Measurements from ENCODE around the gene S100A7.

DNA sequence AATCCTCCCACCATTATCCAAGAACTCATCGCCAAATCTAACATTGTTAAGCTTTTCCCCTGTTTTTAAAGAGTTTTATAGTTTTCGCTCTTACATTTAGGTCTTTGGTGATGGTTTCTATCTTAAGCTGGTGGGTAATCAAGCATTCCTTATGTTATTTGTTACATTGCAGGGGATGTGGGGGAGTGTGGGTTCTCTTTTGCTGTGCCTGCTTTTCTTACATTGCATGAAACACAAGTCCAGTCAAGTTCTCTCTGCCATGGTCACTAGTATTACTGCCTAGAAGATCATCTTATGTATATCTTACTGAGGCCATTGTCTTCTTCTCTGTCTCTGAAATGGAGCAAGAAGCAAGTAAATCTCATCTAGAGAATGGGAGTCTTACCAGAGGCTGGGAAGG lies 27.3 kb upstream of the S100A7 start:
- TF ChIP-seq CTCF (conservative IDR thresholded peaks at IDR 0.05; ENCODE audit: low read depth, low read length), result no peak
- no peak for TF ChIP-seq EZH2 (IDR thresholded peaks at IDR 0.05; ENCODE audit: borderline replicate concordance, low read depth, low read length, poor library complexity, severe bottlenecking)

Data from A673 (cell line).